HG03439 (cell line): Measurements from ENCODE around the gene CACNA2D3.

ENCODE experiments used
- ATAC-seq: cut with Tn5 transposase; IDR thresholded peaks from one replicate; pipeline ENCODE4 v1.9.1; 2021; ENCODE audit warnings: mild to moderate bottlenecking, moderate library complexity; ENCODE audit not compliant: unreplicated experiment

CACNA2D3 gene

GRCh38 chr3:54213907-54214306, 91.6 kb downstream of the CACNA2D3 start:
- ATAC-seq, result no peak

- no peak for ATAC-seq
These were observed 92.5 kb downstream of the CACNA2D3 start for GRCh38 chr3:54214845-54215244.

- no peak for ATAC-seq
These were observed 93.2 kb downstream of the CACNA2D3 start for GRCh38 chr3:54215521-54215920.

- ATAC-seq, result no peak
These were observed 95.5 kb downstream of the CACNA2D3 start for GRCh38 chr3:54217828-54218227.

GRCh38 chr3:54222316-54222715, 100.0 kb downstream of the CACNA2D3 start:
- ATAC-seq, result no peak

- ATAC-seq, result no peak
These were observed 100.7 kb downstream of the CACNA2D3 start for GRCh38 chr3:54223063-54223462.

GRCh38 chr3:54225841-54226528, 103.6 kb downstream of the CACNA2D3 start:
- no peak for ATAC-seq

GRCh38 chr3:54228806-54229205, 106.5 kb downstream of the CACNA2D3 start:
- ATAC-seq, result no peak

GRCh38 chr3:54232618-54233017, 110.3 kb downstream of the CACNA2D3 start:
- ATAC-seq, result no peak

GRCh38 chr3:54235998-54236397, 113.6 kb downstream of the CACNA2D3 start:
- no peak for ATAC-seq

GRCh38 chr3:54237109-54237508, 114.8 kb downstream of the CACNA2D3 start:
- ATAC-seq, result no peak

- ATAC-seq, result no peak
These were observed 115.6 kb downstream of the CACNA2D3 start for GRCh38 chr3:54237788-54238502.

GRCh38 chr3:54240309-54240708, 118.0 kb downstream of the CACNA2D3 start:
- ATAC-seq, result no peak

- no peak for ATAC-seq
These were observed 120.9 kb downstream of the CACNA2D3 start for GRCh38 chr3:54243056-54243931.

GRCh38 chr3:54243960-54244682, 121.8 kb downstream of the CACNA2D3 start:
- no peak for ATAC-seq

- ATAC-seq, result no peak
These were observed 129.4 kb downstream of the CACNA2D3 start for GRCh38 chr3:54251705-54252104.

- no peak for ATAC-seq
These were observed 134.9 kb downstream of the CACNA2D3 start for GRCh38 chr3:54257125-54257720.

- ATAC-seq, result no peak
These were observed 137.3 kb downstream of the CACNA2D3 start for GRCh38 chr3:54259636-54260035.

GRCh38 chr3:54261141-54261540, 138.8 kb downstream of the CACNA2D3 start:
- no peak for ATAC-seq

GRCh38 chr3:54262541-54262940, 140.2 kb downstream of the CACNA2D3 start:
- ATAC-seq, result no peak
